GM18499 (cell line): ENCODE results near the gene U2SURP.

Experiments used
- ATAC-seq: cut with Tn5 transposase; IDR thresholded peaks from one replicate; pipeline ENCODE4 v1.9.1; 2021; ENCODE audit warnings: moderate number of reproducible peaks; ENCODE audit not compliant: insufficient read depth, unreplicated experiment

U2SURP gene

GRCh38 chr3:143095813-143096212 lies 94.4 kb downstream of the U2SURP start:
- ATAC-seq = no peak

- ATAC-seq = no peak
Observed at GRCh38 chr3:143098032-143098764, 96.8 kb downstream of the U2SURP start.

- ATAC-seq = no peak
Observed at GRCh38 chr3:143099210-143099609, 97.8 kb downstream of the U2SURP start.

GRCh38 chr3:143099690-143100089 lies 98.3 kb downstream of the U2SURP start:
- ATAC-seq = no peak

- no peak for ATAC-seq
Observed at GRCh38 chr3:143100451-143100850, 99.1 kb downstream of the U2SURP start.

GRCh38 chr3:143101792-143102381 lies 100.5 kb downstream of the U2SURP start:
- no peak for ATAC-seq

- no peak for ATAC-seq
Observed at GRCh38 chr3:143103652-143104051, 102.3 kb downstream of the U2SURP start.

GRCh38 chr3:143105170-143105569 lies 103.8 kb downstream of the U2SURP start:
- no peak for ATAC-seq

GRCh38 chr3:143109861-143110260 lies 108.5 kb downstream of the U2SURP start:
- no peak for ATAC-seq
